HCT116 (cell line): ENCODE results near the gene SPOPL. TPM values are rescaled to one million over a fixed set of nuclear protein-coding genes. Genes with fewer than 3 reads are reported as not detected.
"Not testable (repeated sequence)": the region's sequence is repeated elsewhere in the genome, so short reads cannot be mapped to it uniquely, and the experiment has no call there.

ENCODE experiments used
- ATAC-seq: fragments of 200-7000 bp; cut with Tn5 transposase; 2 replicates; pipeline ENCODE4 v1.9.1; 2020; ENCODE audit warnings: mild to moderate bottlenecking, moderate library complexity
- BruUV-seq: library from RNA; stranded (reverse); fragments of 400-500 nt; replicated peaks from 2 replicates; lab custom pipeline; 2021; lab: Mats Ljungman, UMichigan
- CTCF ChIA-PET: fragments of 300-600 bp; sonication (Branson Sonifier 250); formaldehyde crosslinking; loops from one replicate; lab custom pipeline; 2021; ENCODE audit warnings: antibody characterized with exemption; lab: Charles Lee
- POLR2A ChIA-PET: fragments of 300-600, 350-600 bp; sonication (Branson Sonifier 250); formaldehyde crosslinking; loops from one replicate; lab custom pipeline; 2021; ENCODE audit warnings: antibody characterized with exemption; lab: Charles Lee
- RAD21 ChIA-PET, 2 experiments: fragments of 300-600 bp; sonication (Branson Sonifier 250); formaldehyde crosslinking; loops; one replicate each; lab custom pipeline; 2023; ENCODE audit warnings: low total read pairs in 2 of 2; ENCODE audit not compliant: uncharacterized antibody in 2 of 2, unreplicated experiment in 2 of 2, low non-redundant PET in 1 of 2; lab: Charles Lee
- DNase-seq: peaks from one replicate; pipeline ENCODE4 v3.0.0-alpha.2; 2010; ENCODE audit warnings: low read depth, low spot score
- H2AFZ ChIP-seq: fragments of 200-600 bp; shearing (Covaris generic), sonication (generic); 2 replicates; pipeline ENCODE4 v1.6.1; 2017; ENCODE audit warnings: low read depth, mixed run types, mixed read lengths, antibody characterized with exemption, low read length; ENCODE audit not compliant: poor library complexity, severe bottlenecking
- H3K27ac ChIP-seq: 2 replicates; pipeline ENCODE4 v1.5.1; 2012; ENCODE audit warnings: low read depth, low read length
- H3K27me3 ChIP-seq: fragments of 200-600 bp; sonication (generic); 2 replicates; pipeline ENCODE4 v1.6.1; 2016; ENCODE audit warnings: mixed run types, low read length, mixed read lengths; ENCODE audit not compliant: insufficient read depth
- H3K36me3 ChIP-seq, 2 experiments: fragments of 200-500 bp in 1 of 2; fragments of 200-600 bp in 1 of 2; sonication (Bioruptor generic) in 1 of 2; sonication (generic) in 1 of 2; 2 replicates each; pipeline versions ENCODE4 v1.5.1 to v1.6.1; 2014 to 2016; ENCODE audit warnings: low read length in 2 of 2, inconsistent platforms in 1 of 2, mixed read lengths in 1 of 2, mixed run types in 1 of 2; ENCODE audit not compliant: insufficient read depth in 2 of 2, control insufficient read depth in 1 of 2
- H3K4me1 ChIP-seq, 2 experiments: fragments of 200-600 bp in 1 of 2; sonication (generic) in 1 of 2; 2 replicates each; pipeline versions ENCODE4 v1.5.1 to v1.6.1; 2012 to 2017; ENCODE audit warnings: low read length in 2 of 2, inconsistent platforms in 1 of 2, mild to moderate bottlenecking in 1 of 2, mixed read lengths in 1 of 2, mixed run types in 1 of 2, moderate library complexity in 1 of 2; ENCODE audit not compliant: insufficient read depth in 2 of 2, control insufficient read depth in 1 of 2
- H3K4me2 ChIP-seq: fragments of 200-600 bp; sonication (generic); 2 replicates; pipeline ENCODE4 v1.6.1; 2017; ENCODE audit warnings: mixed run types, low read length, mixed read lengths
- H3K4me3 ChIP-seq, 2 experiments: fragments of 200-600 bp in 1 of 2; sonication (generic) in 1 of 2; replicated peaks in 1 of 2; 2 replicates each; pipeline ENCODE4 v1.5.1; 2011 to 2016; ENCODE audit warnings: low read length in 2 of 2, control low read depth in 1 of 2, low read depth in 1 of 2, mild to moderate bottlenecking in 1 of 2, mixed read lengths in 1 of 2, mixed run types in 1 of 2
- H3K79me2 ChIP-seq: fragments of 200-600 bp; sonication (generic); 2 replicates; pipeline ENCODE4 v1.6.1; 2017; ENCODE audit warnings: mild to moderate bottlenecking, mixed run types, low read length, moderate library complexity, mixed read lengths; ENCODE audit not compliant: insufficient read depth
- H3K9ac ChIP-seq: fragments of 200-600 bp; sonication (generic); 2 replicates; pipeline ENCODE4 v1.6.1; 2016; ENCODE audit warnings: low read length, mixed read lengths
- H3K9me2 ChIP-seq: fragments of 200-600 bp; sonication (generic), shearing (Covaris generic); 2 replicates; pipeline ENCODE4 v1.6.1; 2017; ENCODE audit warnings: mixed run types, mild to moderate bottlenecking, moderate library complexity; ENCODE audit not compliant: insufficient read depth
- H3K9me3 ChIP-seq, 2 experiments: fragments of 200-500 bp in 1 of 2; fragments of 200-600 bp in 1 of 2; sonication (Bioruptor generic) in 1 of 2; sonication (generic) in 1 of 2; 2 replicates each; pipeline ENCODE4 v1.6.1; 2014 to 2017; ENCODE audit warnings: low read length in 2 of 2, mixed read lengths in 2 of 2, inconsistent platforms in 1 of 2, low read depth in 1 of 2, mild to moderate bottlenecking in 1 of 2, mixed run types in 1 of 2, moderate library complexity in 1 of 2; ENCODE audit not compliant: control insufficient read depth in 1 of 2, insufficient read depth in 1 of 2
- H4K20me1 ChIP-seq: fragments of 200-600 bp; sonication (generic), shearing (Covaris generic); 2 replicates; pipeline ENCODE4 v1.6.1; 2017; ENCODE audit warnings: mixed run types, mild to moderate bottlenecking, moderate library complexity; ENCODE audit not compliant: insufficient read depth
- CEBPB ChIP-seq: IDR thresholded peaks from 2 replicates; pipeline ENCODE4 v1.6.1; 2012; ENCODE audit warnings: low read depth
- CTCF ChIP-seq, 3 experiments: fragments of 200-600 bp in 1 of 3; sonication (generic) in 1 of 3; IDR thresholded peaks in 2 of 3; conservative IDR thresholded peaks in 1 of 3; 2 replicates each; pipeline ENCODE4 v1.5.1; 2012 to 2017; ENCODE audit warnings: low read depth in 2 of 3, low read length in 2 of 3, antibody characterized with exemption in 1 of 3, borderline replicate concordance in 1 of 3, control low read depth in 1 of 3, mild to moderate bottlenecking in 1 of 3, mixed read lengths in 1 of 3, mixed run types in 1 of 3, moderate library complexity in 1 of 3; ENCODE audit not compliant: insufficient read depth in 1 of 3
- EZH2 ChIP-seq: fragments of 200-600 bp; sonication (generic); IDR thresholded peaks from 2 replicates; pipeline ENCODE4 v1.6.1; 2017; ENCODE audit warnings: antibody characterized with exemption, mixed run types
- POLR2AphosphoS5 ChIP-seq: IDR thresholded peaks from 2 replicates; pipeline ENCODE4 v1.6.1; 2011; ENCODE audit warnings: mild to moderate bottlenecking, low read depth, low read length, moderate library complexity
- RAD21 ChIP-seq: IDR thresholded peaks from 2 replicates; pipeline ENCODE4 v1.6.1; 2012; ENCODE audit warnings: low read depth, mild to moderate bottlenecking
- SIN3A ChIP-seq: IDR thresholded peaks from 2 replicates; pipeline ENCODE4 v1.6.1; 2012; ENCODE audit warnings: low read depth
- ZBTB33 ChIP-seq: IDR thresholded peaks from 2 replicates; pipeline ENCODE4 v1.6.1; 2011; ENCODE audit warnings: mild to moderate bottlenecking, low read length, moderate library complexity; ENCODE audit not compliant: insufficient replicate concordance; ENCODE audit errors: extremely low read depth
- ZNF274 ChIP-seq: fragments of 200-500 bp; sonication (Bioruptor generic); IDR thresholded peaks from 2 replicates; pipeline ENCODE4 v1.6.1; 2014; ENCODE audit warnings: mild to moderate bottlenecking, low read depth, low read length, inconsistent platforms
- intact Hi-C: fragments of 100-400 bp; cut with micrococcal nuclease; formaldehyde crosslinking; loops from 2 replicates; pipeline ENCODE4 v1.10.0; 2022
- total RNA-seq: library from RNA; stranded (reverse); gene quantifications from one replicate; pipeline ENCODE4 v1.2.1, GENCODE V29; 2021; ENCODE audit not compliant: unreplicated experiment

Gene SPOPL
- total RNA-seq, 1 experiment from 2014 or later = 48.3 TPM

GRCh38 chr2:138476940-138477339 lies 24.6 kb upstream of the SPOPL start:
- POLR2A ChIA-PET = no interaction called here
- no peaks in the 10 kb centered on the region for H3K27me3 ChIP-seq
- no peak overlapping the region for H3K27ac ChIP-seq
- TF ChIP-seq SIN3A (no peak), POLR2AphosphoS5 (no peak), EZH2 (no peak), RAD21 (peak; percentile 46; the same call in 1 of the 2 replicates), CEBPB (no peak), CTCF (IDR thresholded peaks at IDR 0.05 in 2 of 3, conservative IDR thresholded peaks at IDR 0.05 in 1 of 3; ENCODE audit: borderline replicate concordance in 1 of 3, insufficient read depth in 1 of 3, low read depth in 2 of 3, low read length in 2 of 3) (peak in 1 of 3 experiments; percentile 4; a peak in 1 of 6 replicates), ZNF274 (no peak), ZBTB33 (no peak)
- no peak overlapping the region for H2AFZ ChIP-seq
- CTCF ChIA-PET = interaction anchor here (1.2 kb wide), 1 partner anchor 310 kb away, joined by 6 read pairs; no protein-coding TSS in a partner anchor
- DNase-seq = no peak
- no peaks in the 10 kb centered on the region for H4K20me1 ChIP-seq
- RAD21 ChIA-PET = no interaction called here
- H3K9ac ChIP-seq = no peak overlapping the region
- H3K79me2 ChIP-seq = no peaks in the 10 kb centered on the region
- intact Hi-C loops = no loop called here
- no peak overlapping the region for H3K4me2 ChIP-seq
- BruUV-seq = no TSS peak
- no peaks in the 10 kb centered on the region; the same call in 1 of the 2 replicates for H3K9me2 ChIP-seq
- H3K36me3 ChIP-seq = no peaks in the 10 kb centered on the region
- H3K9me3 ChIP-seq = no peaks in the 10 kb centered on the region
- 0 out of 4 replicates have a peak, but pooled peaks cover 0 to 3% of the 10 kb centered on the region in 2 experiments for H3K4me1 ChIP-seq
- H3K4me3 ChIP-seq = no peak overlapping the region
- ATAC-seq = peak; percentile 81

GRCh38 chr2:138482796-138483195 lies 18.8 kb upstream of the SPOPL start:
- H3K4me3 ChIP-seq, H3K9me2 ChIP-seq, H2AFZ ChIP-seq, ATAC-seq, H3K9ac ChIP-seq, RAD21 ChIA-PET, intact Hi-C loops, H3K36me3 ChIP-seq, H3K79me2 ChIP-seq, BruUV-seq, POLR2A ChIA-PET, H3K4me2 ChIP-seq, H4K20me1 ChIP-seq, H3K4me1 ChIP-seq, H3K27me3 ChIP-seq, DNase-seq, H3K27ac ChIP-seq, CTCF ChIA-PET, H3K9me3 ChIP-seq: not testable (repeated sequence)
